HepG2 (cell line): ENCODE data around the gene HACL1. TPM values are rescaled to one million over a fixed set of nuclear protein-coding genes. Genes with fewer than 3 reads are reported as not detected.

Source experiments
- ARHGAP35 ChIP-seq: sonication (generic); formaldehyde crosslinking; IDR thresholded peaks from 2 replicates; pipeline ENCODE4 v1.9.0; 2022; ENCODE audit warnings: mild to moderate bottlenecking, inconsistent platforms, moderate library complexity, missing genetic modification reagents, borderline replicate concordance
- ERF ChIP-seq: IDR thresholded peaks from 2 replicates; pipeline ENCODE4 v1.6.1; 2018; ENCODE audit warnings: missing biosample characterization, missing genetic modification reagents
- FOXP1 ChIP-seq, 2 experiments: fragments of 450-650 bp in 1 of 2; IDR thresholded peaks; 2 replicates each; pipeline ENCODE4 v1.6.1; 2017 to 2018; ENCODE audit warnings: antibody characterized with exemption in 1 of 2
- HDAC2 ChIP-seq: sonication (generic); formaldehyde crosslinking; IDR thresholded peaks from 2 replicates; pipeline ENCODE4 v1.4.0; 2020; ENCODE audit warnings: missing genetic modification reagents
- LCORL ChIP-seq, 2 experiments: fragments of 450-650 bp in 1 of 2; sonication (generic) in 1 of 2; formaldehyde crosslinking in 1 of 2; IDR thresholded peaks; 2 replicates each; pipeline versions ENCODE4 v1.5.0 to v1.6.1; 2017 to 2020; ENCODE audit warnings: antibody characterized with exemption in 1 of 2, missing genetic modification reagents in 1 of 2
- MAFF ChIP-seq: IDR thresholded peaks from 2 replicates; pipeline ENCODE4 v1.6.1; 2011; ENCODE audit warnings: low read depth, low read length, improper control_type of control experiment
- MBD4 ChIP-seq: IDR thresholded peaks from 2 replicates; pipeline ENCODE4 v1.6.1; 2012; ENCODE audit warnings: low read length, inconsistent platforms, borderline replicate concordance
- MIER2 ChIP-seq: IDR thresholded peaks from 2 replicates; pipeline ENCODE4 v1.6.1; 2016; ENCODE audit warnings: missing biosample characterization, missing genetic modification reagents
- MXI1 ChIP-seq: IDR thresholded peaks from 3 replicates; pipeline ENCODE4 v1.6.1; 2012; ENCODE audit warnings: low read depth, low read length, inconsistent platforms, borderline replicate concordance
- NFE2L2 ChIP-seq: fragments of 150-350 bp; IDR thresholded peaks from 2 replicates; pipeline ENCODE4 v1.6.1; 2014; ENCODE audit warnings: low read length
- NR2F1 ChIP-seq, 2 experiments: fragments of 450-650 bp in 1 of 2; formaldehyde crosslinking in 1 of 2; IDR thresholded peaks; 2 replicates each; pipeline versions ENCODE4 v1.5.0 to v1.6.1; 2016 to 2020; ENCODE audit warnings: mild to moderate bottlenecking in 1 of 2, missing compliant biosample characterization in 1 of 2, missing genetic modification reagents in 1 of 2, moderate library complexity in 1 of 2
- RXRB ChIP-seq: IDR thresholded peaks from 2 replicates; pipeline ENCODE4 v1.6.1; 2016; ENCODE audit warnings: borderline replicate concordance, missing genetic modification reagents, missing compliant biosample characterization
- SAP130 ChIP-seq: IDR thresholded peaks from 2 replicates; pipeline ENCODE4 v1.6.1; 2016; ENCODE audit warnings: low read depth
- TGIF2 ChIP-seq: IDR thresholded peaks from 2 replicates; pipeline ENCODE4 v1.6.1; 2016; ENCODE audit warnings: control low read depth, missing compliant biosample characterization
- ZFP41 ChIP-seq: sonication (generic); formaldehyde crosslinking; IDR thresholded peaks from 2 replicates; pipeline ENCODE4 v1.4.0; 2020; ENCODE audit warnings: mild to moderate bottlenecking, missing genetic modification reagents, borderline replicate concordance
- ZFX ChIP-seq: sonication (generic); formaldehyde crosslinking; IDR thresholded peaks from 2 replicates; pipeline ENCODE4 v1.4.0; 2020; ENCODE audit warnings: mild to moderate bottlenecking, low read depth, missing genetic modification reagents, moderate library complexity
- ZNF646 ChIP-seq: sonication (generic); formaldehyde crosslinking; IDR thresholded peaks from 2 replicates; pipeline ENCODE4 v1.9.0; 2021; ENCODE audit warnings: mild to moderate bottlenecking, missing genetic modification reagents
- polyA plus RNA-seq, 8 experiments: library from polyadenylated mRNA; depleted of rRNA in 3 of 8; stranded (reverse) in 7 of 8; unstranded in 1 of 8; fragments of >200 nt; fragmentation: Illumina TruSeq in 4 of 8; extraction: Trizol in 4 of 8; gene quantifications; 2 replicates each; pipeline versions ENCODE4 v1.2.1 to v1.2.3, GENCODE V29; 2011 to 2016; ENCODE audit warnings: low read depth in 4 of 8, missing spikeins in 1 of 8, mixed read lengths in 1 of 8; ENCODE audit not compliant: insufficient read depth in 1 of 8
- total RNA-seq, 5 experiments: library from RNA; depleted of rRNA; stranded (reverse); fragments of >200 nt; fragmentation: Illumina TruSeq; extraction: Trizol; gene quantifications; 2 replicates each; pipeline ENCODE4 v1.2.3, GENCODE V29; 2016; ENCODE audit warnings: low read depth in 1 of 5
- TF ChIP-seq, protein P1 (sequence below): IDR thresholded peaks from 2 replicates; pipeline ENCODE4 v1.6.1; 2012; ENCODE audit warnings: low read length, improper control_type of control experiment
- TF ChIP-seq, protein P2 (sequence below): IDR thresholded peaks from 2 replicates; pipeline ENCODE4 v1.6.1; 2016; ENCODE audit warnings: low read depth

HACL1 gene
- total and polyA plus RNA-seq, 2 of the 13 experiments (the other 11 are each of a cell fraction or from before 2014, with no cell fraction given), result 22.1 to 25.7 TPM

DNA sequence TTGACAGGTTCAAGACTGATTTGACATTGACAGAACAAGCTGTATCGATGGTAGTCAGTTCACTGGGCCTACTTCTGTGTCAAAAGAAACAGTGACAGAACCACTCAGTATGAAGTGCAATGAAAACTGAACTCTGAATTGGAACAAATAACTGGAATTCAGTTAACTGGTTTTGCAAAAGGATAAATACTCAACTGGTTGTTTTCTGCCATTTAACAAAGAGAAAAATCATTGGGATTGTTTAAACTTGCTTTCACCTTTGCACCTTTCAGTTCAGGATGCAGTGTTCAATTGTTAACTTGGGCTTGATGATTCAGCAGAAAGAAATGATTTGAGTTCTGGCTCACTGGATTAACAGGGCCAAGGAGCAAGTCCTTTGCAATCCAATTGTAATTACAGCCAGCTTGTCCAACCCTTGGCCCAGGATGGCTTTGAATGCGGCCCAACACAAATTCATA, 5.1 kb upstream of the HACL1 start (continued):
- TF ChIP-seq ARHGAP35 (CRISPR knock-in tag) (no peak), MIER2 (0 out of 2 replicates have a peak, but pooled peaks have one; percentile 32), HDAC2 (peak; percentile 70), ERF (CRISPR knock-in tag) (peak; percentile 69; the same call in 1 of the 2 replicates), MAFF (peak; percentile 96), NFE2L2 (peak; percentile 94), TGIF2 (CRISPR knock-in tag) (no peak), NR2F1 (CRISPR knock-in tag; IDR thresholded peaks at IDR 0.05) (peak in 1 of 2 experiments; percentile 50; a peak in 1 of 4 replicates), ZFP41 (CRISPR knock-in tag) (no peak), MXI1 (no peak), ZFX (CRISPR knock-in tag) (peak; percentile 45; the same call in 1 of the 2 replicates), MBD4 (no peak), SAP130 (CRISPR knock-in tag) (peak; percentile 71), RXRB (CRISPR knock-in tag) (peak; percentile 62; the same call in 1 of the 2 replicates), LCORL (IDR thresholded peaks at IDR 0.05) (no peak), LCORL (CRISPR knock-in tag; IDR thresholded peaks at IDR 0.05) (peak; percentile 37; the same call in 1 of the 2 replicates), ZNF646 (no peak), FOXP1 (IDR thresholded peaks at IDR 0.05) (peak; percentile 52; the same call in 1 of the 2 replicates), FOXP1 (CRISPR knock-in tag; IDR thresholded peaks at IDR 0.05) (peak; percentile 83)
- TF ChIP-seq, protein P1, sequence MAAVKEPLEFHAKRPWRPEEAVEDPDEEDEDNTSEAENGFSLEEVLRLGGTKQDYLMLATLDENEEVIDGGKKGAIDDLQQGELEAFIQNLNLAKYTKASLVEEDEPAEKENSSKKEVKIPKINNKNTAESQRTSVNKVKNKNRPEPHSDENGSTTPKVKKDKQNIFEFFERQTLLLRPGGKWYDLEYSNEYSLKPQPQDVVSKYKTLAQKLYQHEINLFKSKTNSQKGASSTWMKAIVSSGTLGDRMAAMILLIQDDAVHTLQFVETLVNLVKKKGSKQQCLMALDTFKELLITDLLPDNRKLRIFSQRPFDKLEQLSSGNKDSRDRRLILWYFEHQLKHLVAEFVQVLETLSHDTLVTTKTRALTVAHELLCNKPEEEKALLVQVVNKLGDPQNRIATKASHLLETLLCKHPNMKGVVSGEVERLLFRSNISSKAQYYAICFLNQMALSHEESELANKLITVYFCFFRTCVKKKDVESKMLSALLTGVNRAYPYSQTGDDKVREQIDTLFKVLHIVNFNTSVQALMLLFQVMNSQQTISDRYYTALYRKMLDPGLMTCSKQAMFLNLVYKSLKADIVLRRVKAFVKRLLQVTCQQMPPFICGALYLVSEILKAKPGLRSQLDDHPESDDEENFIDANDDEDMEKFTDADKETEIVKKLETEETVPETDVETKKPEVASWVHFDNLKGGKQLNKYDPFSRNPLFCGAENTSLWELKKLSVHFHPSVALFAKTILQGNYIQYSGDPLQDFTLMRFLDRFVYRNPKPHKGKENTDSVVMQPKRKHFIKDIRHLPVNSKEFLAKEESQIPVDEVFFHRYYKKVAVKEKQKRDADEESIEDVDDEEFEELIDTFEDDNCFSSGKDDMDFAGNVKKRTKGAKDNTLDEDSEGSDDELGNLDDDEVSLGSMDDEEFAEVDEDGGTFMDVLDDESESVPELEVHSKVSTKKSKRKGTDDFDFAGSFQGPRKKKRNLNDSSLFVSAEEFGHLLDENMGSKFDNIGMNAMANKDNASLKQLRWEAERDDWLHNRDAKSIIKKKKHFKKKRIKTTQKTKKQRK, result no peak
- TF ChIP-seq, protein P2, sequence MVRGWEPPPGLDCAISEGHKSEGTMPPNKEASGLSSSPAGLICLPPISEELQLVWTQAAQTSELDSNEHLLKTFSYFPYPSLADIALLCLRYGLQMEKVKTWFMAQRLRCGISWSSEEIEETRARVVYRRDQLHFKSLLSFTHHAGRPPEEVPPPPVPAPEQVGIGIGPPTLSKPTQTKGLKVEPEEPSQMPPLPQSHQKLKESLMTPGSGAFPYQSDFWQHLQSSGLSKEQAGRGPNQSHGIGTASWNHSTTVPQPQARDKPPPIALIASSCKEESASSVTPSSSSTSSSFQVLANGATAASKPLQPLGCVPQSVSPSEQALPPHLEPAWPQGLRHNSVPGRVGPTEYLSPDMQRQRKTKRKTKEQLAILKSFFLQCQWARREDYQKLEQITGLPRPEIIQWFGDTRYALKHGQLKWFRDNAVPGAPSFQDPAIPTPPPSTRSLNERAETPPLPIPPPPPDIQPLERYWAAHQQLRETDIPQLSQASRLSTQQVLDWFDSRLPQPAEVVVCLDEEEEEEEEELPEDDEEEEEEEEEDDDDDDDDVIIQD (CRISPR knock-in tag), result peak; percentile 70; the same call in 1 of the 2 replicates
